HepG2 (cell line): Measurements from ENCODE around the gene OVCA2. TPM values are rescaled to one million over a fixed set of nuclear protein-coding genes. Genes with fewer than 3 reads are reported as not detected.

Experiments
- ATAC-seq: fragments of 200-7000 bp; cut with Tn5 transposase; 3 replicates; pipeline ENCODE4 v1.9.1; 2020; ENCODE audit warnings: mild to moderate bottlenecking, moderate library complexity
- BruUV-seq: library from RNA; stranded (reverse); fragments of 400-500 nt; replicated peaks from 2 replicates; lab custom pipeline; 2021; lab: Mats Ljungman, UMichigan
- CTCF ChIA-PET: fragments of 300-600 bp; formaldehyde crosslinking; extraction: SDS; loops from one replicate; lab custom pipeline; 2021; ENCODE audit warnings: low total read pairs, inconsistent platforms, low intra/inter-chr PET ratio; lab: Yijun Ruan, JAX
- POLR2A ChIA-PET: fragments of 350-600 bp; sonication (Branson Sonifier 250); formaldehyde crosslinking; loops from one replicate; lab custom pipeline; 2020; ENCODE audit warnings: antibody characterized with exemption, inconsistent platforms; lab: Yijun Ruan, JAX
- DNase-seq: peaks from one replicate; pipeline ENCODE4 v3.0.0-alpha.2; 2015; ENCODE audit warnings: low spot score
- FAIRE-seq: peaks from 3 replicates; lab custom pipeline; 2011; peaks lifted over from hg19 to GRCh38; lab: Jason Lieb, UNC
- H2AFZ ChIP-seq: one replicate; pipeline ENCODE4 v1.6.1; 2011; ENCODE audit warnings: low read length, inconsistent platforms
- H3K27ac ChIP-seq: fragments of 300-600 bp; 3 replicates; pipeline ENCODE4 v1.8.0; 2011; ENCODE audit warnings: mixed run types, mild to moderate bottlenecking, mixed read lengths, low read length, inconsistent platforms; ENCODE audit not compliant: insufficient read depth; ENCODE audit errors: extremely low read length
- H3K27me3 ChIP-seq, 2 experiments: fragments of 200-600 bp in 1 of 2; 2 replicates in 1 of 2; 3 replicates in 1 of 2; pipeline versions ENCODE4 v1.6.0 to v1.8.0; 2011; ENCODE audit warnings: low read length in 2 of 2, mild to moderate bottlenecking in 2 of 2, moderate library complexity in 2 of 2, inconsistent platforms in 1 of 2; ENCODE audit not compliant: insufficient read depth in 2 of 2, control insufficient read depth in 1 of 2
- H3K36me3 ChIP-seq, 2 experiments: fragments of 200-600 bp in 1 of 2; replicated peaks in 1 of 2; 2 replicates in 1 of 2; 3 replicates in 1 of 2; pipeline versions ENCODE4 v1.5.1 to v1.8.0; 2011; ENCODE audit warnings: low read length in 2 of 2, inconsistent platforms in 1 of 2; ENCODE audit not compliant: insufficient read depth in 2 of 2, control insufficient read depth in 1 of 2
- H3K4me1 ChIP-seq: 2 replicates; pipeline ENCODE4 v1.5.1; 2012; ENCODE audit warnings: low read length, inconsistent platforms; ENCODE audit not compliant: insufficient read depth
- H3K4me2 ChIP-seq: 2 replicates; pipeline ENCODE4 v1.6.0; 2011; ENCODE audit warnings: low read depth, low read length, inconsistent platforms
- H3K4me3 ChIP-seq, 3 experiments: fragments of 200-600 bp in 1 of 3; sonication (generic), shearing (Covaris generic) in 1 of 3; replicated peaks in 1 of 3; 2 replicates each; pipeline ENCODE4 v1.5.1; 2011 to 2016; ENCODE audit warnings: low read length in 3 of 3, inconsistent platforms in 2 of 3, low read depth in 2 of 3, mild to moderate bottlenecking in 2 of 3, control low read depth in 1 of 3, mixed read lengths in 1 of 3; ENCODE audit not compliant: insufficient read depth in 1 of 3
- H3K79me2 ChIP-seq: one replicate; pipeline ENCODE4 v1.6.1; 2011; ENCODE audit warnings: low read length, inconsistent platforms; ENCODE audit not compliant: insufficient read depth
- H3K9ac ChIP-seq: 2 replicates; pipeline ENCODE4 v1.6.0; 2011; ENCODE audit warnings: mild to moderate bottlenecking, low read depth, low read length, inconsistent platforms; ENCODE audit not compliant: insufficient read depth
- H3K9me3 ChIP-seq: 2 replicates; pipeline ENCODE4 v1.5.1; 2012; ENCODE audit warnings: mild to moderate bottlenecking, low read length
- H4K20me1 ChIP-seq: 2 replicates; pipeline ENCODE4 v1.6.0; 2011; ENCODE audit warnings: inconsistent platforms, mild to moderate bottlenecking, low read length, moderate library complexity; ENCODE audit not compliant: insufficient read depth
- BRCA1 ChIP-seq: sonication (generic); formaldehyde crosslinking; IDR thresholded peaks from 2 replicates; pipeline ENCODE4 v1.4.0; 2020; ENCODE audit warnings: missing genetic modification reagents
- KDM1A ChIP-seq: IDR thresholded peaks from 2 replicates; pipeline ENCODE4 v1.6.1; 2016; ENCODE audit warnings: missing compliant biosample characterization
- MTF2 ChIP-seq: sonication (generic); formaldehyde crosslinking; IDR thresholded peaks from 2 replicates; pipeline ENCODE4 v1.5.0; 2020; ENCODE audit warnings: missing genetic modification reagents, borderline replicate concordance
- NFE2 ChIP-seq: sonication (generic); formaldehyde crosslinking; IDR thresholded peaks from 2 replicates; pipeline ENCODE4 v1.4.0; 2020; ENCODE audit warnings: missing genetic modification reagents
- NFIB ChIP-seq: sonication (generic); formaldehyde crosslinking; IDR thresholded peaks from 2 replicates; pipeline ENCODE4 v1.9.0; 2021; ENCODE audit warnings: missing genetic modification reagents, mild to moderate bottlenecking, borderline replicate concordance
- PCBP1 ChIP-seq: fragments of 200-400 bp; formaldehyde crosslinking; IDR thresholded peaks from 2 replicates; pipeline ENCODE4 v1.6.1; 2017; ENCODE audit warnings: mild to moderate bottlenecking, low read depth, low read length, borderline replicate concordance
- RFX5 ChIP-seq: IDR thresholded peaks from 2 replicates; pipeline ENCODE4 v1.6.1; 2011; ENCODE audit warnings: low read depth, low read length, improper control_type of control experiment
- TRIM24 ChIP-seq: sonication (generic); formaldehyde crosslinking; IDR thresholded peaks from 2 replicates; pipeline ENCODE4 v1.8.0; 2022; ENCODE audit warnings: mild to moderate bottlenecking, missing genetic modification reagents
- ZFX ChIP-seq: sonication (generic); formaldehyde crosslinking; IDR thresholded peaks from 2 replicates; pipeline ENCODE4 v1.4.0; 2020; ENCODE audit warnings: mild to moderate bottlenecking, low read depth, missing genetic modification reagents, moderate library complexity
- ZNF382 ChIP-seq: sonication (generic); formaldehyde crosslinking; IDR thresholded peaks from 2 replicates; pipeline ENCODE4 v1.5.0; 2020; ENCODE audit warnings: missing genetic modification reagents, mild to moderate bottlenecking, borderline replicate concordance
- ZZZ3 ChIP-seq: sonication (generic); formaldehyde crosslinking; IDR thresholded peaks from 2 replicates; pipeline ENCODE4 v1.4.0; 2020; ENCODE audit warnings: missing genetic modification reagents, mild to moderate bottlenecking, borderline replicate concordance
- WGBS: methylation state at CpG from one replicate; pipeline ENCODE4 v1.1.6; 2017; ENCODE audit warnings: low lambda C conversion rate; 5-methylcytosine and 5-hydroxymethylcytosine counted together
- in situ Hi-C: cut with HindIII; loops from 2 replicates; pipeline ENCODE4 v1.10.0; 2017; ENCODE audit warnings: low pct_unique_long_range_greater_than_20kb; ENCODE audit not compliant: extremely low pct_ligation_motif_present
- intact Hi-C: fragments of 100-400 bp; cut with micrococcal nuclease; formaldehyde crosslinking; loops from one replicate; pipeline ENCODE4 v1.10.0; 2022; ENCODE audit not compliant: unreplicated experiment
- polyA plus RNA-seq, 8 experiments: library from polyadenylated mRNA; depleted of rRNA in 3 of 8; stranded (reverse) in 7 of 8; unstranded in 1 of 8; fragments of >200 nt; fragmentation: Illumina TruSeq in 4 of 8; extraction: Trizol in 4 of 8; gene quantifications; 2 replicates each; pipeline versions ENCODE4 v1.2.1 to v1.2.3, GENCODE V29; 2011 to 2016; ENCODE audit warnings: low read depth in 4 of 8, missing spikeins in 1 of 8, mixed read lengths in 1 of 8; ENCODE audit not compliant: insufficient read depth in 1 of 8
- total RNA-seq, 5 experiments: library from RNA; depleted of rRNA; stranded (reverse); fragments of >200 nt; fragmentation: Illumina TruSeq; extraction: Trizol; gene quantifications; 2 replicates each; pipeline ENCODE4 v1.2.3, GENCODE V29; 2016; ENCODE audit warnings: low read depth in 1 of 5
- TF ChIP-seq, protein P1 (sequence below), 2 experiments: sonication (generic) in 1 of 2; formaldehyde crosslinking in 1 of 2; IDR thresholded peaks; 2 replicates each; pipeline versions ENCODE4 v1.4.0 to v1.6.1; 2016 to 2020; ENCODE audit warnings: borderline replicate concordance in 1 of 2, low read depth in 1 of 2, mild to moderate bottlenecking in 1 of 2, missing genetic modification reagents in 1 of 2
- TF ChIP-seq, protein P2 (sequence below): sonication (generic); formaldehyde crosslinking; IDR thresholded peaks from 2 replicates; pipeline ENCODE4 v1.9.0; 2021; ENCODE audit warnings: missing genetic modification reagents, mild to moderate bottlenecking, borderline replicate concordance
- TF ChIP-seq, protein P3 (sequence below): sonication (generic); formaldehyde crosslinking; IDR thresholded peaks from 2 replicates; pipeline ENCODE4 v1.4.0; 2020; ENCODE audit warnings: missing genetic modification reagents; ENCODE audit errors: not compliant biosample characterization

Gene OVCA2
- total and polyA plus RNA-seq, 2 of the 13 experiments (the other 11 are each of a cell fraction or from before 2014, with no cell fraction given): 23.7 to 28.2 TPM

DNA sequence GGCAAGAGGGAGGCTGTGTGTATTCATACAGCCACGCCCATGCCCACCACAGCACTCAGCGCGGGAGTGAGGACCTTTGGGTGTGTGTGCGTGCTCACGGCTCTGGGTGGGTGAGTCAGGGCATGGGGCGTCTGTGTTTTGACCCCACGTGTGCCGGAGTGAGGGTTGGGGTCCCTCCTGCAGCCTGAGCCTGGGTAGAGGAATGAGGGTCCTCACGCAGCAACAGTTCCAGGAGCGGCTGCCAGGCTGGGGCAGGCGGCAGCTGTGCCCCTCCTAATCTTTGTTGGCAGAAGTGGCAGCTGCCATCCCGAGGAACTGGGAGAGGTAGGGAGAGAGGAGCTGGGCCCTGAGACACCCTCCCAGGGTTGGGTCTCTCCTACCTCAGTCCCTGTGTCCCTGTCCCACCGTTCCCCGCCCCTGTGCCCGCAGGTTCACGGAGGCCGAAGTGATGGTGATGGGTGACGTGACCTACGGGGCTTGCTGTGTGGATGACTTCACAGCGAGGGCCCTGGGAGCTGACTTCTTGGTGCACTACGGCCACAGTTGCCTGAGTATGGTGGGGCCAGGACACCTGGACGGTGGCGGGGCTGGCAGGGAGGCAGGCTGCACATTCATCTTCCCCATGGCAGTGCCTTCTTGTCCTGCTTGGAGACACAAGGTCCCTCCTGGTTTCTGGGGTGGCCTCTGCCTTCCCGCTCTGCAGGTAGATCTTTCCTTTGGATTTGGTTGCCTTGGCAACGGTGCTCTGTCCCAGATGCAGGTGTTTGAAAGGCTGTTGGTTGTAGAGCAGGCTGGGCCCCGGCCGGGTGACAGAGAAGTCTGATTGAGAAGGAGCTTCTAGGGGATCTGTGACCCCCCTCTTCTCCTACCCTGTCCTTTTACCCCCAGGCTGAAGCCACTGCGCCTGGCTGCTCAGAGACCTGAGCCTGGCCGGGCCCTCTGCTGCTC, 6.0 kb upstream of the OVCA2 start:
- DNase-seq: no peak
- peaks cover 15 to 36% of the 10 kb centered on the region in 2 experiments; a peak in 4 of 5 replicates for H3K36me3 ChIP-seq
- H3K27me3 ChIP-seq: no peaks in the 10 kb centered on the region
- intact Hi-C loops: no loop called here
- ChIA-PET POLR2A (no interaction called here), CTCF (no interaction called here)
- in situ Hi-C loops: loop anchor here (25.0 kb wide), 1 partner anchor 324 kb away; the partner anchor contains the start of genes TLCD2 and WDR81
- ATAC-seq: no peak
- peaks cover 2% of the 10 kb centered on the region for H4K20me1 ChIP-seq
- no peaks in the 10 kb centered on the region for H3K9me3 ChIP-seq
- FAIRE-seq: no peak
- no peak overlapping the region for H3K4me3 ChIP-seq
- no peak overlapping the region for H3K9ac ChIP-seq
- no TSS peak for BruUV-seq
- H3K4me1 ChIP-seq: peaks cover 9% of the 10 kb centered on the region
- H3K4me2 ChIP-seq: no peak overlapping the region
- peaks cover 3% of the 10 kb centered on the region for H3K79me2 ChIP-seq
- H3K27ac ChIP-seq: no peak overlapping the region
- WGBS: 98% methylated on average over 24 of the region's 29 CpGs
- H2AFZ ChIP-seq: no peak overlapping the region
- TF ChIP-seq KDM1A (CRISPR knock-in tag): no peak
- TF ChIP-seq ZFX: no peak
- no peak for TF ChIP-seq PCBP1
- no peak for TF ChIP-seq TRIM24 (CRISPR knock-in tag)
- TF ChIP-seq BRCA1: no peak
- TF ChIP-seq ZZZ3 (CRISPR knock-in tag): no peak
- no peak for TF ChIP-seq NFIB (CRISPR knock-in tag)
- TF ChIP-seq, protein P1, sequence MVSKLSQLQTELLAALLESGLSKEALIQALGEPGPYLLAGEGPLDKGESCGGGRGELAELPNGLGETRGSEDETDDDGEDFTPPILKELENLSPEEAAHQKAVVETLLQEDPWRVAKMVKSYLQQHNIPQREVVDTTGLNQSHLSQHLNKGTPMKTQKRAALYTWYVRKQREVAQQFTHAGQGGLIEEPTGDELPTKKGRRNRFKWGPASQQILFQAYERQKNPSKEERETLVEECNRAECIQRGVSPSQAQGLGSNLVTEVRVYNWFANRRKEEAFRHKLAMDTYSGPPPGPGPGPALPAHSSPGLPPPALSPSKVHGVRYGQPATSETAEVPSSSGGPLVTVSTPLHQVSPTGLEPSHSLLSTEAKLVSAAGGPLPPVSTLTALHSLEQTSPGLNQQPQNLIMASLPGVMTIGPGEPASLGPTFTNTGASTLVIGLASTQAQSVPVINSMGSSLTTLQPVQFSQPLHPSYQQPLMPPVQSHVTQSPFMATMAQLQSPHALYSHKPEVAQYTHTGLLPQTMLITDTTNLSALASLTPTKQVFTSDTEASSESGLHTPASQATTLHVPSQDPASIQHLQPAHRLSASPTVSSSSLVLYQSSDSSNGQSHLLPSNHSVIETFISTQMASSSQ (IDR thresholded peaks at IDR 0.05; ENCODE audit: low read depth): no peak
- TF ChIP-seq, protein P1 (CRISPR knock-in tag; IDR thresholded peaks at IDR 0.05; ENCODE audit: borderline replicate concordance): no peak
- TF ChIP-seq MTF2: no peak
- TF ChIP-seq, protein P2, sequence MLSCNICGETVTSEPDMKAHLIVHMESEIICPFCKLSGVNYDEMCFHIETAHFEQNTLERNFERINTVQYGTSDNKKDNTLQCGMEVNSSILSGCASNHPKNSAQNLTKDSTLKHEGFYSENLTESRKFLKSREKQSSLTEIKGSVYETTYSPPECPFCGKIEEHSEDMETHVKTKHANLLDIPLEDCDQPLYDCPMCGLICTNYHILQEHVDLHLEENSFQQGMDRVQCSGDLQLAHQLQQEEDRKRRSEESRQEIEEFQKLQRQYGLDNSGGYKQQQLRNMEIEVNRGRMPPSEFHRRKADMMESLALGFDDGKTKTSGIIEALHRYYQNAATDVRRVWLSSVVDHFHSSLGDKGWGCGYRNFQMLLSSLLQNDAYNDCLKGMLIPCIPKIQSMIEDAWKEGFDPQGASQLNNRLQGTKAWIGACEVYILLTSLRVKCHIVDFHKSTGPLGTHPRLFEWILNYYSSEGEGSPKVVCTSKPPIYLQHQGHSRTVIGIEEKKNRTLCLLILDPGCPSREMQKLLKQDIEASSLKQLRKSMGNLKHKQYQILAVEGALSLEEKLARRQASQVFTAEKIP (CRISPR knock-in tag): no peak
- TF ChIP-seq, protein P3, sequence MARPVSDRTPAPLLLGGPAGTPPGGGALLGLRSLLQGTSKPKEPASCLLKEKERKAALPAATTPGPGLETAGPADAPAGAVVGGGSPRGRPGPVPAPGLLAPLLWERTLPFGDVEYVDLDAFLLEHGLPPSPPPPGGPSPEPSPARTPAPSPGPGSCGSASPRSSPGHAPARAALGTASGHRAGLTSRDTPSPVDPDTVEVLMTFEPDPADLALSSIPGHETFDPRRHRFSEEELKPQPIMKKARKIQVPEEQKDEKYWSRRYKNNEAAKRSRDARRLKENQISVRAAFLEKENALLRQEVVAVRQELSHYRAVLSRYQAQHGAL (CRISPR knock-in tag): no peak
- TF ChIP-seq RFX5: no peak
- no peak for TF ChIP-seq NFE2 (CRISPR knock-in tag)
- TF ChIP-seq ZNF382 (CRISPR knock-in tag): no peak
